GM12878 (cell line): ENCODE data around the gene GPRC5D. TPM values are rescaled to one million over a fixed set of nuclear protein-coding genes. Genes with fewer than 3 reads are reported as not detected.

Experiments
- ATAC-seq: fragments of 200-7000 bp; cut with Tn5 transposase; 3 replicates; pipeline ENCODE4 v1.9.1; 2020; ENCODE audit warnings: mild to moderate bottlenecking, moderate library complexity
- BruUV-seq: library from RNA; stranded (reverse); fragments of 400-500 nt; replicated peaks from 2 replicates; lab custom pipeline; 2021; lab: Mats Ljungman, UMichigan
- CTCF ChIA-PET: fragments of 300-600 bp; sonication (Branson Sonifier 250); formaldehyde crosslinking; extraction: SDS; loops from one replicate; lab custom pipeline; 2021; ENCODE audit warnings: inconsistent platforms; lab: Yijun Ruan, JAX
- POLR2A ChIA-PET: fragments of 350-600 bp; formaldehyde crosslinking; extraction: SDS; loops from one replicate; lab custom pipeline; 2021; ENCODE audit warnings: inconsistent platforms; lab: Charles Lee
- RAD21 ChIA-PET: fragments of 300-600 bp; sonication (Branson Sonifier 250); formaldehyde crosslinking; loops from one replicate; lab custom pipeline; 2023; ENCODE audit warnings: antibody characterized with exemption; ENCODE audit not compliant: unreplicated experiment; lab: Charles Lee
- SMC1A ChIA-PET: fragments of 300-600 bp; sonication (Branson Sonifier 250); formaldehyde crosslinking; loops from one replicate; lab custom pipeline; 2023; ENCODE audit not compliant: unreplicated experiment, uncharacterized antibody; lab: Charles Lee
- DNase-seq: peaks from one replicate; pipeline ENCODE4 v3.0.0-alpha.2; 2011; ENCODE audit warnings: low read depth, low spot score
- FAIRE-seq: peaks from 3 replicates; lab custom pipeline; 2011; peaks lifted over from hg19 to GRCh38; lab: Jason Lieb, UNC
- H2AFZ ChIP-seq: 2 replicates; pipeline ENCODE4 v1.6.0; 2011; ENCODE audit warnings: low read depth, low read length, control low read depth; ENCODE audit not compliant: control insufficient read depth
- H3K27ac ChIP-seq: 2 replicates; pipeline ENCODE4 v1.5.1; 2011; ENCODE audit warnings: control low read depth; ENCODE audit not compliant: control insufficient read depth, insufficient read depth
- H3K27me3 ChIP-seq, 2 experiments: replicated peaks in 1 of 2; 2 replicates each; pipeline versions ENCODE4 v1.6.0 to v1.6.1; 2011; ENCODE audit warnings: low read length in 1 of 2; ENCODE audit not compliant: control insufficient read depth in 2 of 2, insufficient read depth in 2 of 2
- H3K36me3 ChIP-seq, 2 experiments: 2 replicates each; pipeline ENCODE4 v1.5.1; 2011; ENCODE audit warnings: low read length in 1 of 2; ENCODE audit not compliant: control insufficient read depth in 2 of 2, insufficient read depth in 2 of 2
- H3K4me1 ChIP-seq: 2 replicates; pipeline ENCODE4 v1.6.1; 2011; ENCODE audit warnings: mild to moderate bottlenecking, low read length, moderate library complexity, mixed read lengths; ENCODE audit not compliant: control insufficient read depth, insufficient read depth
- H3K4me2 ChIP-seq: 2 replicates; pipeline ENCODE4 v1.6.0; 2011; ENCODE audit warnings: control low read depth; ENCODE audit not compliant: control insufficient read depth, insufficient read depth
- H3K4me3 ChIP-seq: fragments of 200-600 bp; sonication (generic); 2 replicates; pipeline ENCODE4 v1.5.1; 2016
- H3K79me2 ChIP-seq: 2 replicates; pipeline ENCODE4 v1.6.0; 2011; ENCODE audit warnings: low read length; ENCODE audit not compliant: control insufficient read depth, insufficient read depth
- H3K9ac ChIP-seq: 2 replicates; pipeline ENCODE4 v1.8.0; 2011; ENCODE audit warnings: low read length, control low read depth, mixed read lengths; ENCODE audit not compliant: control insufficient read depth, insufficient read depth
- H3K9me3 ChIP-seq: replicated peaks from 3 replicates; pipeline ENCODE4 v1.5.1; 2011; ENCODE audit warnings: mild to moderate bottlenecking, low read length; ENCODE audit not compliant: control insufficient read depth, insufficient read depth
- H4K20me1 ChIP-seq: 2 replicates; pipeline ENCODE4 v1.6.0; 2011; ENCODE audit not compliant: control insufficient read depth, insufficient read depth
- BACH1 ChIP-seq: fragments of 450-650 bp; IDR thresholded peaks from 2 replicates; pipeline ENCODE4 v1.6.1; 2017; ENCODE audit warnings: mild to moderate bottlenecking, borderline replicate concordance
- FOXK2 ChIP-seq: fragments of 450-650 bp; IDR thresholded peaks from 2 replicates; pipeline ENCODE4 v1.6.1; 2017; ENCODE audit warnings: mild to moderate bottlenecking, moderate library complexity
- MYC ChIP-seq: IDR thresholded peaks from 2 replicates; pipeline ENCODE4 v1.6.1; 2011; ENCODE audit warnings: mild to moderate bottlenecking, low read length, moderate library complexity, inconsistent platforms; ENCODE audit not compliant: insufficient read depth, insufficient replicate concordance, insufficient read length, severe bottlenecking
- ZNF687 ChIP-seq: fragments of 450-650 bp; IDR thresholded peaks from 2 replicates; pipeline ENCODE4 v1.6.1; 2017; ENCODE audit warnings: mild to moderate bottlenecking, moderate library complexity
- WGBS: methylation state at CpG from one replicate; pipeline ENCODE4 v1.1.6; 2016; ENCODE audit warnings: low lambda C conversion rate; ENCODE audit not compliant: insufficient replicate concordance, insufficient coverage; ENCODE audit errors: missing lambda C conversion rate; 5-methylcytosine and 5-hydroxymethylcytosine counted together
- in situ Hi-C: fragments of 300-500 bp; cut with MboI; formaldehyde crosslinking; loops from 9 replicates; pipeline ENCODE4 v1.14.3; 2018; ENCODE audit warnings: mixed read lengths
- intact Hi-C: fragments of 100-400 bp; cut with micrococcal nuclease; formaldehyde crosslinking; loops from one replicate; pipeline ENCODE4 v1.14.2; 2022; ENCODE audit not compliant: unreplicated experiment
- polyA plus RNA-seq, 11 experiments: library from polyadenylated mRNA; depleted of rRNA in 4 of 11; unstranded in 6 of 11; stranded (reverse) in 5 of 11; fragments of >200 nt; fragmentation: Nextera tagmentation in 4 of 11; fragmentation: Illumina TruSeq in 1 of 11; extraction: Ambion mirVana in 4 of 11; extraction: Trizol in 1 of 11; gene quantifications; 1 replicate in 1 of 11; 2 replicates in 10 of 11; pipeline versions ENCODE4 v1.2.1 to v1.2.3, GENCODE V29; 2011 to 2016; ENCODE audit warnings: inconsistent platforms in 2 of 11, missing spikeins in 2 of 11, low read depth in 1 of 11
- total RNA-seq, 4 experiments: library from RNA; depleted of rRNA in 3 of 4; stranded (reverse); fragments of >200 nt in 3 of 4; fragmentation: Illumina TruSeq in 1 of 4; extraction: Trizol in 1 of 4; gene quantifications; 2 replicates each; pipeline versions ENCODE4 v1.2.1 to v1.2.3, GENCODE V29; 2013 to 2021
- TF ChIP-seq, protein P1 (sequence below): fragments of 450-650 bp; IDR thresholded peaks from 2 replicates; pipeline ENCODE4 v1.6.1; 2016; ENCODE audit warnings: mild to moderate bottlenecking
- TF ChIP-seq, protein P2 (sequence below): fragments of 450-650 bp; IDR thresholded peaks from 2 replicates; pipeline ENCODE4 v1.6.1; 2017; ENCODE audit warnings: mild to moderate bottlenecking
- TF ChIP-seq, protein P3 (sequence below), 3 experiments: IDR thresholded peaks in 2 of 3; conservative IDR thresholded peaks in 1 of 3; 2 replicates each; pipeline ENCODE4 v1.5.1; 2011; ENCODE audit warnings: low read depth in 3 of 3, low read length in 3 of 3, mild to moderate bottlenecking in 3 of 3, control low read depth in 2 of 3, moderate library complexity in 2 of 3, inconsistent platforms in 1 of 3, mixed read lengths in 1 of 3; ENCODE audit not compliant: control insufficient read depth in 2 of 3, insufficient read depth in 1 of 3; ENCODE audit errors: extremely low read depth in 1 of 3

Gene GPRC5D
- total and polyA plus RNA-seq, 10 of the 15 experiments (the other 5 are each of a cell fraction or from before 2014, with no cell fraction given), result 0.18 to 0.90 (median 0.37) TPM; not detected in 3

GRCh38 chr12:12925388-12925787 is 26.6 kb downstream of the GPRC5D start:
- CTCF ChIA-PET, result no interaction called here

More at GRCh38 chr12:12925388-12925787, 26.6 kb downstream of the GPRC5D start:
- POLR2A ChIA-PET, result no interaction called here
- no peaks in the 10 kb centered on the region for H3K4me1 ChIP-seq
- RAD21 ChIA-PET, result no interaction called here
- no peak overlapping the region for H3K4me3 ChIP-seq
- H2AFZ ChIP-seq, result no peak overlapping the region
- no peaks in the 10 kb centered on the region; a peak in 1 of 4 replicates for H3K27me3 ChIP-seq
- ATAC-seq (no peak), DNase-seq (no peak), FAIRE-seq (no peak)
- SMC1A ChIA-PET, result interaction anchor here (1.0 kb wide), 1 partner anchor 9 kb away, joined by 3 read pairs; no protein-coding TSS in a partner anchor
- no peaks in the 10 kb centered on the region for H3K36me3 ChIP-seq
- H3K79me2 ChIP-seq, result no peaks in the 10 kb centered on the region
- H4K20me1 ChIP-seq, result no peaks in the 10 kb centered on the region
- no peak overlapping the region for H3K27ac ChIP-seq
- intact Hi-C loops, result no loop called here
- H3K9ac ChIP-seq, result no peak overlapping the region
- no peak overlapping the region for H3K4me2 ChIP-seq
- no TSS peak for BruUV-seq
- WGBS, result 0% methylated on average over 1 of the region's 1 CpG
- H3K9me3 ChIP-seq, result no peaks in the 10 kb centered on the region
- TF ChIP-seq, protein P1, sequence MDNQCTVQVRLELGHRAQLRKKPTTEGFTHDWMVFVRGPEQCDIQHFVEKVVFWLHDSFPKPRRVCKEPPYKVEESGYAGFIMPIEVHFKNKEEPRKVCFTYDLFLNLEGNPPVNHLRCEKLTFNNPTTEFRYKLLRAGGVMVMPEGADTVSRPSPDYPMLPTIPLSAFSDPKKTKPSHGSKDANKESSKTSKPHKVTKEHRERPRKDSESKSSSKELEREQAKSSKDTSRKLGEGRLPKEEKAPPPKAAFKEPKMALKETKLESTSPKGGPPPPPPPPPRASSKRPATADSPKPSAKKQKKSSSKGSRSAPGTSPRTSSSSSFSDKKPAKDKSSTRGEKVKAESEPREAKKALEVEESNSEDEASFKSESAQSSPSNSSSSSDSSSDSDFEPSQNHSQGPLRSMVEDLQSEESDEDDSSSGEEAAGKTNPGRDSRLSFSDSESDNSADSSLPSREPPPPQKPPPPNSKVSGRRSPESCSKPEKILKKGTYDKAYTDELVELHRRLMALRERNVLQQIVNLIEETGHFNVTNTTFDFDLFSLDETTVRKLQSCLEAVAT, result no peak
- TF ChIP-seq FOXK2 (no peak), MYC (no peak), ZNF687 (no peak), BACH1 (no peak)
- TF ChIP-seq, protein P2, sequence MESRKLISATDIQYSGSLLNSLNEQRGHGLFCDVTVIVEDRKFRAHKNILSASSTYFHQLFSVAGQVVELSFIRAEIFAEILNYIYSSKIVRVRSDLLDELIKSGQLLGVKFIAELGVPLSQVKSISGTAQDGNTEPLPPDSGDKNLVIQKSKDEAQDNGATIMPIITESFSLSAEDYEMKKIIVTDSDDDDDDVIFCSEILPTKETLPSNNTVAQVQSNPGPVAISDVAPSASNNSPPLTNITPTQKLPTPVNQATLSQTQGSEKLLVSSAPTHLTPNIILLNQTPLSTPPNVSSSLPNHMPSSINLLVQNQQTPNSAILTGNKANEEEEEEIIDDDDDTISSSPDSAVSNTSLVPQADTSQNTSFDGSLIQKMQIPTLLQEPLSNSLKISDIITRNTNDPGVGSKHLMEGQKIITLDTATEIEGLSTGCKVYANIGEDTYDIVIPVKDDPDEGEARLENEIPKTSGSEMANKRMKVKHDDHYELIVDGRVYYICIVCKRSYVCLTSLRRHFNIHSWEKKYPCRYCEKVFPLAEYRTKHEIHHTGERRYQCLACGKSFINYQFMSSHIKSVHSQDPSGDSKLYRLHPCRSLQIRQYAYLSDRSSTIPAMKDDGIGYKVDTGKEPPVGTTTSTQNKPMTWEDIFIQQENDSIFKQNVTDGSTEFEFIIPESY, result no peak
- TF ChIP-seq, protein P3, sequence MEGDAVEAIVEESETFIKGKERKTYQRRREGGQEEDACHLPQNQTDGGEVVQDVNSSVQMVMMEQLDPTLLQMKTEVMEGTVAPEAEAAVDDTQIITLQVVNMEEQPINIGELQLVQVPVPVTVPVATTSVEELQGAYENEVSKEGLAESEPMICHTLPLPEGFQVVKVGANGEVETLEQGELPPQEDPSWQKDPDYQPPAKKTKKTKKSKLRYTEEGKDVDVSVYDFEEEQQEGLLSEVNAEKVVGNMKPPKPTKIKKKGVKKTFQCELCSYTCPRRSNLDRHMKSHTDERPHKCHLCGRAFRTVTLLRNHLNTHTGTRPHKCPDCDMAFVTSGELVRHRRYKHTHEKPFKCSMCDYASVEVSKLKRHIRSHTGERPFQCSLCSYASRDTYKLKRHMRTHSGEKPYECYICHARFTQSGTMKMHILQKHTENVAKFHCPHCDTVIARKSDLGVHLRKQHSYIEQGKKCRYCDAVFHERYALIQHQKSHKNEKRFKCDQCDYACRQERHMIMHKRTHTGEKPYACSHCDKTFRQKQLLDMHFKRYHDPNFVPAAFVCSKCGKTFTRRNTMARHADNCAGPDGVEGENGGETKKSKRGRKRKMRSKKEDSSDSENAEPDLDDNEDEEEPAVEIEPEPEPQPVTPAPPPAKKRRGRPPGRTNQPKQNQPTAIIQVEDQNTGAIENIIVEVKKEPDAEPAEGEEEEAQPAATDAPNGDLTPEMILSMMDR (IDR thresholded peaks at IDR 0.05 in 2 of 3, conservative IDR thresholded peaks at IDR 0.05 in 1 of 3; ENCODE audit: control insufficient read depth in 2 of 3, extremely low read depth in 1 of 3, insufficient read depth in 1 of 3, low read depth in 3 of 3, low read length in 3 of 3), result no peak
- in situ Hi-C loops, result no loop called here
